NCI-H510A (cell line): ENCODE results near the gene TXK.

Source experiments
- DNase-seq: peaks from one replicate; lab custom pipeline; 2025; lab: John Stamatoyannopoulos, UW

TXK gene

DNA sequence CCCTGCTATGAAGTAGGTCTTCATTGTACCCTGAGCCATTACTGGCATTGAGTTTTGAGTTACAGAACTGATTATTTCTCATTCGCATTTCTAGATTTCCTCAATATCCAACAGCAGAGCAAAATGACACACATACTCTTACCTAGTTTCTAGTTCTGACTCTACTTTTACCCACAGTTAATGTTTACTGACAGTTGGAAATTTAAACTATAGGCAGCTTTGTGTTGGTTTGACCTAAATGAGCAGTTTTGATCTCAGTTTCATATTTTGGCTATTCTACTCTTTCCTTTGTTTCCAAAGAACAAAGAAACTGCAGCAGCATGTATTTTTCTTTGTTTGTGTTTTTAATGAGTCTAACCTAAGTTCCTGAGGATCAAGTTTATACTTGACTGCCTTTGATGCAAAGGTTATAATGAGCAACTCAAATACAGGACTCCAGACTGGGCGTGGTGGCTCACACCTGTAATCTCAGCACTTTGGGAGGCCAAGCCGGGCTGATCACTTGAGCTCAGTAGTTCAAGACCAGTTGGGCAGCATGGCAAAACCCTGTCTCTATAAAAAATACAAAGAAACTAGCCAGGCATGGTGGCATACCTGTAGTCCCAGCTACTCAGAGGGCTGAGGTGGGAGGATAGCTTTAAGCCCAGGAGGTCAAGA lies 30.4 kb downstream of the TXK start:
- no peak for DNase-seq

DNA sequence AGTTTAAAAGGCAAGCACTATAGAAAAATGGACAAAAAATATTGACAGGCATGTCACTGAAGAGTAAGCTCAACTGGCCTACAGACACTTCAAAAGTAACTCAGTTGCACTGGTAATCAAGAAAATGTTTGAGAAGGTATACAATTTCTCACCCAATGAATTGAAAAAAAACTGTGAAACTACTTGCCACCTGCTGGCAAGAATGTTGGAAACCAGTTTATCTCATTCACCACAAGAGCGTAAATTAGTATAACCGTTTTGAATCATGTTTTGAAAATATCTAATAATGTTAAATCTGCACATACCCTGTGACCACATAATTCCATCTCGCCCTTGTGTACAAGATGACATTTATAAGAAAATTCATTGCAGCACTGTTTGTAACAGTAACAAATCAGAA lies 31.7 kb downstream of the TXK start:
- DNase-seq: no peak

DNA sequence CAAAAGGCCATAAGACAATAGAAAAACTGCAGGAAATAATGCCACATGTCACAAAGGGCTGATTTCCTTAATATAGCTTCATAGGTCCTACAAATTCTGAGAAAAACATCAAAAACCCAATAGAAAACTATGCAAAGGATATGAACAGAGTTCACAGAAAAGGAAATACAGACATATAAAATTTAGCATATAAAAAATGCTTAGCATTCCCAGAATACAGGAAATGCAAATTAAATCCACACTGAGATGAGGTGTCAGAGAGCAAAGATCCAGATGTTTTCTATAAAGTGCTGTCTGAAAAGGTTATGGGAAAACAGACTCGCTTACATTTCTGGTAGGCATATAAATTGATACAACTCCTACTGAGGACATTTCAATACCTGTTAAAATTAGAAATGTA lies 33.8 kb downstream of the TXK start:
- DNase-seq: no peak

DNA sequence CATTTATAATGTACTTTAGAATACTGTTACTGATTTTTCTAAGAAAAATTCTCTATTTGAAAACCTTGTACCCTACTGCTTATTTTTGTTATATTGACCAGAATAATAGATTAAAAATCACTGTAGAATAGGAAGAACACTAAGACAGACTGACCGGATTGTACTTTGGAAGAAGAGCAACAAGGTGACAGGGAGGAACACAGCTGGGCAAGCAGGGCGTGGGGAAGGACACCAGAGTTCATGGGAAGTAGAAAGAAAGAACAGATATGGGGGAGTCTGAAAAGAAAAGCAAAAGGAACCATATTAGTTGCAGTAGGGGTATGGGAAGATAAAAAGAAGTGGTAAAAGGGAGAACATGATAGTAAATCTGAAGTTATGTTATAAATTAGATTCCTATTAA lies 38.6 kb downstream of the TXK start:
- DNase-seq: no peak

DNA sequence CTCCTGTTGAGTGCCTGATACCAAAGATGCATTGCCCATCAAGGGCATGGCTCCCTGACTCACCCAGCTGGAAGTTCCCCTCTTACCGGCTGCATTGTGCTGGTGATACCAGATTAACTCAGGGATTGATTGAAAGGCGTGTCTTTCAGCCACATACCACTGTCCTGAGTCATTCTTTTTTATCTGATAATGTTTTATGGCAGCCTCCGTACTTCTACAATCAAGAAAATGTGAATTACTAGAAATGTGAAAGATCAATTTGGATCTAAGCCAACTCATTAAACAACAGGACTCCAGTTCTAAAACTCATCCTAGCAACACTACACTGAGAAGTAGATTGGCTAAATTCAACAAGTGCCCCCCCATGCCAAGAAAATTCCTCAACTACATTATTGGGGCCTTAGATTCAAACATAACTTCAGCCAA lies 40.0 kb downstream of the TXK start:
- DNase-seq: no peak

DNA sequence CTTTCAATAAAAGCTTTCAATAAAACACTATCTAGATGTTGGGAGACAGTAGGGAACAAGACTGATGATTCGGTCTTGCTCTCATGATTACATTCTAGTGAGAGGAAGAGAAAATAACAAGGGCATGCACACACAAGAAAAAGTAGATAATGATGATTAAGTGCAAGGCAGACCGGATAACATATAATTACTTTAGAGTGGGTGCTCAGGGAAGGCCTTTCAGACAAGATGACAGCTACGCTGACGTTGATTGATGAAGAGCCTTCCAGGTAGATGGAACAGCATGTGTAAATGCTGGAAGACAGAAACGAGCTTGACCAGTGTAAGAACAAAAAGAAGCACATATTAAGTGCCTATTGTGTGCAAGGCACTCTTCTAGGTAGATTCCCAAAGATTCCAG lies 43.4 kb downstream of the TXK start:
- DNase-seq: no peak

DNA sequence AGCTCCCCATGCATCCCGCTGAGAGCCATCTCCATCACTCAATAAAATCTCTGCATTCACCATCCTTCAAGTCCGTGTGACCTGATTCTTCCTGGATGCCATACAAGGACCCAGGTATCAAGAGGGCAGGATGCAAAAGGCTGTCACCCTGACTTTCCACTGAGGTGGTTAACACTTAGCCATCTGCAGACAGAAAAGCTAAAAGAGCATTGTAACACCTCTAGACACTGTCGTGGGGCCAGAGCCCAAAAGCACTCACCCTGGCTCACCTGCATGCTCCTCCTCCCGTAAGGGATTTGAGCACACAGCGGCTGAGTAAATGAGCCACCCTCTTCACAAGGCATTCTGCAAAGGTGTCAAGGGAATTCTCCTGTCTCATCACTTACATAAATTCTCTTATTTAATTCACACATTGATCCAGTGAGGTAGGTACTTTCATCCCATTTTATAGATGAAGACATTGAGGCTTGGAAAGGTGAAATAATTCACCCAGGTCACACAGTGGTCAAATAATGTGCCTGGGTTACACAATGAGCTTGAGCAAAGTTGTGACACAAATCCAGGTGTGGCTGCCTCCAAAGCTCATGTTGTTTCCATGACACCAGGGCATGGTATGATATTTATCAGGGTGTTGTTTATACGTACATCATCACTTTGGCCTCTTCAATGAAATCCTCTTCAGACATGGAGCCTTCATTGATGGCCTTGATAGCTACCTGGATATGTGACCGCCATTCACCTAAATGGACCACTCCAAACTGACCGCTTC lies 48.0 kb downstream of the TXK start:
- DNase-seq: no peak

DNA sequence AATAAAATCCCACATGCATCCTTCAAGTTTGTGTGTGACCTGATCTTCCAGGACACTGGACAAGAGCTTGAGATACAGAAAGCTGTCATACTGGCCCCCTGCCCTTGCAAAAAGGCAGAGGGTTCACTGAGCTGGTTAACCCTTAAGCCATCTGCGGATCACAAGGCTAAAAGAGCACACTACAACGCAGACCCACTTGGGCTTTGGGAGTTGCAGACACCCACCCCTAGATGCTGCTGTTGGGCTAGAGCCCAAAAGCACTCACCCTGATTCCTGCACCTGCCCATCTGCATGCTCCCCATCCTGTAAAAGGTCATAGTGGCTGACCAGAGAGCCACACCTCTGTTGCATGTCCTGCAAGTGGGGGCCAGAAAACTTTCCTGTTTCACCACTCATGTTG lies 51.1 kb downstream of the TXK start:
- no peak for DNase-seq

DNA sequence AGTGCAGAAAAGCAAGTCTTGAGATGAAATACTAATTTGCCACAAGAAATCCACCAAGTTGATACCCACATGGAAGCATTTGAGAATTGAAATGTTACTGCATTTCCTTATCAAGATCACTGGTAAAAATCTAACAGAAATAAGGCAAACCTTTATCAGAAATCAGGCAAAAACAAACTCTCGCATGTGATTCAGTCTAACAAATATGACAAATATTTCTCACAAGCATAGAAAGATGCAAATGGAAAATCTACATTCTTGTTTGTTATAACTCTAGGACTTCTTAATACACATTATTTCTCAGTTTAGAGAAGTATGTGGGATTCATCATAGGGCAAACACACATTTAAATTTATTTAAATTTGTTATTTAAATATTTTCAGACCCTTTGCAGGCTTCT lies 52.9 kb downstream of the TXK start:
- DNase-seq: no peak

DNA sequence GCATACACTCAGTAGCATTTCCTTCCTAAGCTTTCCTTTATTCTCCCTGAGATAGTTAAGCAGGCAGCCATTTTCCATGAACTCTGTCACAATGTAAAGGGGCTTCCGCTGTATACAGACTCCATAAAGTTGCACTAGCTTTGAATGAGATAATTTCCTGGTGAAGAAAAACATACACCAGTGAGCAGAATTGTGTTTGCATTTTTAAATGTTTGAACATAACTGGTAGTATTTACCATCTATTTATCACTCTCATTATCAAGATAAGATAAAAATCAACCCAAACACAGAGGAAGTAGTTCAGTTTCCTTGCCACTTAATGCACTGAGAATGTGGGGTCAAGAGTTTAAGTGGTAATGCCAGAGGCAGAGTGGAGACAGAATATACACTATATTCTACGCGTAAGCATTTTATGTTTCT lies 54.1 kb downstream of the TXK start:
- DNase-seq: no peak

DNA sequence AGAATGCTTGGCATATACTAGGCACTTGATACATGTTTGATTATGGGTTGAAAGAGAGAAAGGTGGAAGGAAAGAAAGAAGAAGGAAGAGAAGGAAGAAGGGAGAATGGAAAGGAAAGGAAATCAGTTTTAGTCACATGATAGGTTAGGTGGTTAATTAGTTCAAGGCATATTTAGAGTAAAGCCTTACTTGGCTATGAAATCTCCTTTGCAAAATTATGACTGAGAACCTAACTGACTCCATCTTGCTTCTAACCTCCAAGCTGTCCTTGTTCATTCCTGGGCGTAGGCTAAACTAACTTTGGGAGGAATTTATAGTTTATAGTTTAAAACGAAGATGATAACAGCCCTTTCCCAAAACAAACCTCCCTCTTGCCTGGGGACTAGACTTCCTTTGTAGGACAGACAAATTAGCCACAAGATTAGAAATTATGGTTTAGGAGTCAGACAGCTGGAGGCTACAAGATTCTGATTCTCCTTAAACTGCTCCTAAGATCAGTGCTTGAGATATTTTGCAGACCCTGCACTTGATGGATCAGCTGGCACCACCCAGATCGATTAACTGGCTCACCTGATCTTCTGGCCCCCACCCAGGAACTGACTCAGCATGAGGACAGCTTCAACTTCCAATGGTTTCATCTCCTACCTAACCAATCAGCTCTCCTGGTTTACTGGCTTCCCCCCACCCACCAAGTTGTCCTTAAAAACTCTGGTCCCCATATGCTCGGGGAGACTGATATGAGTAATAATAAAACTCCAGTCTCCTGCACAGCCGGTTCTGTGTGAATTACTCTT lies 55.0 kb downstream of the TXK start:
- DNase-seq: no peak

DNA sequence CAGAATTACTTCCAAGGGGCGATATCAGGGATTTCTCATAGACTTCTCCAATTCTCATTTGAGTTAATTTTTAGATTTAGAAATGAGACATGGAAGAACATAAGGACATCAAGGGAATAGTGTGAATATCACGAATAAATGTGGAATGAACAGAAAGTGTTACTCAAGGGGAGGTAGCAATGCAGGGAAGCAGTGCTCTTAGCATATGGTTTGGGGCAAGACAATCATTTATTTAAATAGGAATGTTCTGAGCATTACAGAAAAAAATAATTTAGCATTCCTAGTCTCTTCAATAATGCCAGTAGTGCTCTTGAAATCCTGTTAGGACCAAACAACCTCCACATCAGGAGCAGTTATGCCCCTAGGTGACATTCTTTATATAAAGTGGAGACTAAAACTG lies 55.6 kb downstream of the TXK start:
- no peak for DNase-seq

DNA sequence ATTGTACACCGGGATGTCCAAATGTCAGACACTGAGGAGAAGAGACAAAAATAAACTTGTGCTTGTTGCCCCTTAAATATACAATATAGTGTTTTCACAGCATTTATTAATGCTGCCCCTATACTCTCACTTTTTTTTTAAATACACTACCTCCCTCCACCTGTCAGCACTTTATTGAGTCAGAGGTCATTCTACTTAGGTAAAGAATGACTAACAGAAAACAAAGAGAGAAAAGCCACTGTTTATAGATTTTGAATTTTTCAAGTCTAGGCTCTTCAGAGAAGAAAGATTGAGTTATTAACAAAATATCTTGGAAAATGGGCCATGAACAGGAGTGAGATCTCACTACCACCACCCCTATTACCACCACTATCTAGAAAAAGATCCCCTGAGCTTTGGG lies 59.4 kb downstream of the TXK start:
- no peak for DNase-seq

DNA sequence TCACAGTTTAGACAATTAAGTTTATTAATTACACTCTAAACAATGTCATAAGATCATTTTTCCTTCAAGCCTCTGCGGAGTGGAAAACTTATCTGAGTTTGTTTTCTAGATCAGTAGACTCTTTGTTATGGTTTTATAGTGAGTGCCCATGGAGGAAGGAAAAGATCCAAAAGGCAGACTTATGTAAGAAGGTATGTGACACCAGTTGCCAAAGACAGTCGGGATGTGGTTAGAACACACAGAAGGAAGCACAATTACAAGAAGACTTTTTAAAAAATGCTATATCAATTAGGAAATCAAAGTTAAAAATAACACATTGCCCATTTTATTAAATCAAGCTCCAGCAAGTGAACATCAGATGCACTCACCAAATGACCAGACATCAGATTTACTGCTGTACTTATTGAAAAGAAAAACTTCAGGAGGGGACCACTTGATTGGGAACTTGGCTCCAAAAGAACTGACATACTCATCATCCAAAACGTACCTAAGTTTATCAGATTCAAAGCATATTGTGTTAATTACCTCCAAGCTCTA lies 60.4 kb downstream of the TXK start:
- DNase-seq: no peak

DNA sequence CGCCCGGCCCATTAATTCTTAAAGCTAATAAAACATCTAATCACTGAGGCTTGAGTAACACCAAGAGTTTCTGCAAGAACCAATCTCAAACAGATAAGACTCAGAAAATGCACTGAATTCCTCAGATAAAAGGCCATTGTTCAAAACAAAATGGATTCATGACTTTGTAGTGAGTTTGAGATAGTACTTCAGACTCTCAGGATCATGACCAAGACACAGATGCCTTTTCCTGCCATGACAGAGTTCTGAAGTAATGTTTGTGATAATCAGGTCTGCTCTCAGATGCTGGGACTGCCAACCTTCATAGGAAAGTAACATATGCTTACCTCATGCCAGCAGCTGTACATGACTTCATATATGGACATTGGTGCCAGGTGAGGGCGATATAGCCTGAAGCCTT lies 62.9 kb downstream of the TXK start:
- DNase-seq: no peak

DNA sequence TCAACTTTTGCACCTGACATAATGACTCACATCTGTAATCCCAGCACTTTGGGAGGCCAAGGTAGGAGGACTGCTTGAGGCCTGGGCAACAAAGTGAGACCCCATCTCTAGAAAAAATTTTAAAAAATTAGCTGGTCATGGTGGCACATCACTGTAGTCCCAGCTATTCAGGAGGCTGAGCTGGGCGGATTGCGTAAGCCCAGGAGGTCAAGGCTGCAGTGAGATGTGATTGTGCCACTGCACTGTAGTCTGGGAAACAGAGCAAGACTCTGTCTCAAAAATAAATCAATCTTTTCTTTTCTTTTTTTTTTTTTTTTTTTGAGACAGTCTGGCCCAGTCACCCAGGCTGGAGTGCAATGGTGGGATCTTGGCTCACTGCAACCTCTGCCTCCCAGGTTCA lies 65.0 kb downstream of the TXK start:
- DNase-seq: no peak

DNA sequence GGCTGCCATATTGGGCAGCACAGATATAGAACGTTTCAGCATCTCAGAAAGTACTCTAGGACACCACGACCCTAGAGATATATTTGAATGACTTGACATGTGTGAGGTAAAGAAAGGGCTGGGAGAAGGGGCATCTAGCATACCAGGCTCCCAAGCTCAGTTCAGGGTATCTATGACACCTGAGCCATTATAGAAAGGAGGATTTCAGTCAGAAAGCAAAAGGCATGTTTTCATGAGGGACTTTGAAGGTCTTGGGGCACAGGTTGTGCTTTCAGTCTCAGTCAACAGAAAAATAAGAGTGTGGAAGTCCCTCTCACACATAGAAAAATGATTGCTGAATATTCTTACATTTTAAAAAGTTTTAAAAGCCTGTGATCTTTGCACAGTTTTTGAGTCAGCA lies 65.9 kb downstream of the TXK start:
- no peak for DNase-seq

DNA sequence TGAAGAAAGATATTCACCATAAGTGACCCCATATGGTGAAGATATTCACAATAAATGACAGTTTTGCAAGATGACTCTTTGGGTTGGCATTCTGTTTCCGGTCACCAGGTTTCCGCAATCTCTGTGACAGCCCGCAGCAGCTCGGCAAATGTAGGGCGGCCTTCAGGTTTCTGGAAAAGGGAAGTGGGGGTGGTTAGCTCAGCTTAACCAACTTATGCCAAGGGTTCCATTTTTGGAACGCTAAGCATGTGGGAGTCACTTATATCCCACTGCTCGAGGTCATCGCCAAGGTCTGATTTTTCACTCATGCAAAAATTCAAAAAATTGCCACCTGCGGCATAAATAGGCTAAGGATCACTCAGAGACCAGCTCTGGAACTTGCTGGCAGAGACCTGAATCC lies 66.5 kb downstream of the TXK start:
- no peak for DNase-seq

DNA sequence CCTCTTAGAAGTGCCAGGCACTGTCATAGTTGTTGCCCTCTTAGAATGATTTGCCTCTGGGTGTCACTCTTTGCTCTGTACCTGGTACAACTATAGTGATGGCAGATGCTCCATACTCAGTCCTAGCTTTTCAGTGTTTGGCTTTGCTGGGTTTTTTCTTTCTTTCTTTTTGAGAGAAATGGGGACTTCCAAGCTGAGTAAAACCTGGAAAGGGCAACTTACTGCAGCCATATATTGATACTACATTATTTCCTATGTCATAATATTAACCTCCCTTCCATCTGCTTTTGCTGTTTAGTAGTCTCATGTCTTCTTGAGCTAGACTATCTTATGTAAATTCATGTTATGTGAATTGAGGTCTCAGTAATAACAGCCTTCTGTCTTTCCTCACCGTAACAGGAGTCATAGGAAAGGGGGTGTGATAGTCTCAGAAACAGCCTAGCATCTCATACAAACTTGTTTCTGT lies 68.4 kb downstream of the TXK start:
- no peak for DNase-seq

DNA sequence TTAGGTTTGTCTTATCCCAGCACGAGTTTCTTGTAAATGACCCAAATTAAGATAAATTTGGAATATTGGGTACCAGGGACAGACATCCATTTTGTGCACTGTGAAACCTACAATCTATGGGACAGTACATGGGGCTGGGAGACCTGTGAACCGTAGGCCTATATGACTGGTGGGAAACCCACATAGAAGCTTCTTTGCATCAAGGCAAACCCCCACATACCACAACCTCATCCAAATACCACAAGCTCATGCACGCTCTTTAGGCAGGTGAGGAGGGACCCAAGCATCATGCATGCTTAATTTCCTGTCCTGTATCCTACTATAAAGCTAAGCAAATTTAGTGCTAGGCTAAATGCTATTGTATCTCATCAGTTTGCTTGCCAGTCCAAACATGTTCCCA lies 69.7 kb downstream of the TXK start:
- no peak for DNase-seq

DNA sequence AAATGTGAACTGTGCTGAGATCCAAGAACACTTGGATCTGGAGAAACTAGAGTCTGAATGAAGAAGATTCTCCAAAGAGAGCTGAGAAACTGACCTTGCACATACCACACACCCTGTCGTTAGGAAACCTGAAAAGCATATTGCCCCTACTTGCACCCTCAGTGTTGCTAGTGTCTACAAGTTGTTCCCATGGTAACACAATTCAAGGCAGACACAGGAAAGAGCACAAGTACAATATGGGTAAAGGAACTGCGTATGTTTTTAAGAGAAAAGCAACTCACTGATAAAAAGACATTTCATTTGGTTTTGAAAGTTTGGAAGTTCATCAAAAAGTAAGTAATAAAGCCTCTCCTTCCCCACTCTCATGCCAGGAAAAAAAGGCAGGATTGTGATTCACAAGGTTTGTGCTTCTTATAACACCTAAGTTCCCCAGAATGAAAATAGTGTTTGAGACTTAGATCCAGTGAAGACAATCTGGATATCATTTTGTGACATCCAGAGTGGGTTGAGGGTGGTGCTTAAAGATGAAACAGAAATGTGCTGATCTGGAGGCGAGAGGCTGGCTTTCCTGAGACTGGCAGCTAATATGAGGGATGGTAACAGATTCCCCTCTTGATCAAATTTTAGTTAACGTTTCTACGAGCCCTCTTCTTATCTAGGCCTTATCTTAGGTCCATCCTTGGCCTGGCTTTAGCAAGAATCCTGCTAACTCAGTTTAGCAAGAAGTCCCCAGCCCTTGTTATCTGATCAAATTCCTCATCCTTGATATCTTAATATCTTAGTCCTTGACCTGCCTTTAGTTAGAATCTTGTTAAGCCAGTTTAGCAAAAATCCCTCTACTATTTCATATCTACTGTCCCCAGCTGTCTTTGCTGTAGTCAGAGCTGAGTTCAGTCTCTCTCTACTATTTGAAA lies 75.2 kb downstream of the TXK start:
- DNase-seq: no peak

DNA sequence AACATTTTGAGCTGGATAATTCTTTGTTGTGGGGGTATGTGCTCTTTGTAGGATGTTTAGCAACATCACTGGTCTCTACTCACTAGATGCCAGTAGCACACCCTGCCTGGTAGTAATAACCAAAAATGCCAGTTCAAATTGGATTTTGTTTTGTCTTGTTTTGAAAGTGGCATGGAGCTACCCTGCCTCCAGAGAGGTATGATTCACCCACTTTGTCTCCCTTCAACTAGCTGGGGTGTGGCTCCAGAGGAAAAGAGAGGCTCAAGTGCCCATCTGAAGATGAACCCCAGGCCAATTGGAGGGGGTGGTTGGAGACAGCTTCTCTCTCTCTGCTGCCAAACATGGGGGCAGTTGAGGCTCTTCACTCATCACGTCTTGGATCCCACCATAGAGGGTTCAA lies 83.0 kb downstream of the TXK start:
- DNase-seq: no peak
